ENCODE results near the gene CCNB2.

DNA sequence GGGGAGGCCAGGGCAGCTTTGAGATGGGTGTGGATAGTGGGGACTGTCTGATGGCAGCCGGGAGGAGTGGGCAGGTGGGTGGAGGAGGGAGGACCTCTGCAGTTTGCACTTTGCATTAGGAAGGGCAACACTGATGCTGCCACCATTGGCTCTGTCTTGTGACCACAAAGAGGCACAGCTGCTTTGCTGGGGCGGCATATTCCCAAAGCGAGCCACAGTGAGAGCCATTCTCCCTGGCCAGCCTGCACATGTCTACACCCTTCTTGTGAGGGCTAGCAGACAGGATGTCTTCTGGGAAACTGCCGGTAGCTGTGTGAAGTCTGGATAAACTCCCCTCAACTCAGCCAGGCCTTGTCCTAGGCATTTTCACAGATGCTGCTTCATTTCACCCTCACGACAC is 38.3 kb downstream of the CCNB2 start:
- no peak for TF ChIP-seq EZH2 (IDR thresholded peaks at IDR 0.05; ENCODE audit: borderline replicate concordance, low read length)
- TF ChIP-seq, protein P1, sequence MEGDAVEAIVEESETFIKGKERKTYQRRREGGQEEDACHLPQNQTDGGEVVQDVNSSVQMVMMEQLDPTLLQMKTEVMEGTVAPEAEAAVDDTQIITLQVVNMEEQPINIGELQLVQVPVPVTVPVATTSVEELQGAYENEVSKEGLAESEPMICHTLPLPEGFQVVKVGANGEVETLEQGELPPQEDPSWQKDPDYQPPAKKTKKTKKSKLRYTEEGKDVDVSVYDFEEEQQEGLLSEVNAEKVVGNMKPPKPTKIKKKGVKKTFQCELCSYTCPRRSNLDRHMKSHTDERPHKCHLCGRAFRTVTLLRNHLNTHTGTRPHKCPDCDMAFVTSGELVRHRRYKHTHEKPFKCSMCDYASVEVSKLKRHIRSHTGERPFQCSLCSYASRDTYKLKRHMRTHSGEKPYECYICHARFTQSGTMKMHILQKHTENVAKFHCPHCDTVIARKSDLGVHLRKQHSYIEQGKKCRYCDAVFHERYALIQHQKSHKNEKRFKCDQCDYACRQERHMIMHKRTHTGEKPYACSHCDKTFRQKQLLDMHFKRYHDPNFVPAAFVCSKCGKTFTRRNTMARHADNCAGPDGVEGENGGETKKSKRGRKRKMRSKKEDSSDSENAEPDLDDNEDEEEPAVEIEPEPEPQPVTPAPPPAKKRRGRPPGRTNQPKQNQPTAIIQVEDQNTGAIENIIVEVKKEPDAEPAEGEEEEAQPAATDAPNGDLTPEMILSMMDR (conservative IDR thresholded peaks at IDR 0.05 in 1 of 2, IDR thresholded peaks at IDR 0.05 in 1 of 2; ENCODE audit: extremely low read depth in 1 of 2, insufficient read depth in 1 of 2, low read depth in 1 of 2, low read length in 2 of 2) = no peak
